ENCODE data around the gene DYRK4. TPM values are rescaled to one million over a fixed set of nuclear protein-coding genes. Genes with fewer than 3 reads are reported as not detected.

Gene DYRK4
- total RNA-seq, 2 donors from 2014 or later, result 10.9 to 16.6 TPM

GRCh38 chr12:4545195-4545594 is 16.8 kb upstream of the DYRK4 start:
- H3K4me1 ChIP-seq (ENCODE audit: control insufficient read depth, insufficient read depth, low read length), result no peaks in the 10 kb centered on the region
- 96 to 100% methylated on average over 1 of the region's 1 CpG for WGBS, 2 experiments (ENCODE audit: insufficient coverage in 1 of 2, insufficient read length in 1 of 2)
- H3K27me3 Mint-ChIP-seq (ENCODE audit: insufficient read depth), result no peaks in the 10 kb centered on the region
- no peak overlapping the region for H3K27ac Mint-ChIP-seq
- no peak overlapping the region for H3K4me3 ChIP-seq (ENCODE audit: low read length)
- no peak overlapping the region for H3K27ac ChIP-seq (ENCODE audit: low read depth, low read length)
- no peak overlapping the region for H3K4me3 Mint-ChIP-seq
- no peak for TF ChIP-seq CTCF (conservative IDR thresholded peaks at IDR 0.05)
- H3K9ac ChIP-seq (ENCODE audit: extremely low read depth, low read length, poor library complexity, severe bottlenecking), result no peak overlapping the region
- no peaks in the 10 kb centered on the region for H3K4me1 Mint-ChIP-seq
- no peaks in the 10 kb centered on the region for H3K9me3 ChIP-seq (ENCODE audit: control insufficient read depth, low read length)
- H3K36me3 ChIP-seq (ENCODE audit: control insufficient read depth, insufficient read depth, low read length), result peaks cover 54% of the 10 kb centered on the region
- no peaks in the 10 kb centered on the region for H3K9me3 Mint-ChIP-seq
- H3K36me3 Mint-ChIP-seq (ENCODE audit: low read depth), result peaks cover 41% of the 10 kb centered on the region
- no peaks in the 10 kb centered on the region for H3K27me3 ChIP-seq (ENCODE audit: control insufficient read depth, insufficient read depth, low read length, poor library complexity, severe bottlenecking)
- DNase-seq, result no peak

GRCh38 chr12:4552191-4552590 is 9.8 kb upstream of the DYRK4 start:
- Mint-ChIP-seq H3K36me3 (ENCODE audit: low read depth) (peaks cover 38% of the 10 kb centered on the region), H3K9me3 (no peaks in the 10 kb centered on the region)
- peaks cover 66% of the 10 kb centered on the region for H3K36me3 ChIP-seq (ENCODE audit: control insufficient read depth, insufficient read depth, low read length)

GRCh38 chr12:4553943-4554342 is 8.1 kb upstream of the DYRK4 start:
- peaks cover 34% of the 10 kb centered on the region for H3K36me3 Mint-ChIP-seq (ENCODE audit: low read depth)
- H3K27me3 Mint-ChIP-seq (ENCODE audit: insufficient read depth), result no peaks in the 10 kb centered on the region
- WGBS, 2 experiments (ENCODE audit: insufficient coverage in 1 of 2, insufficient read length in 1 of 2), result 94 to 96% methylated on average over 4 of the region's 4 CpGs

More at GRCh38 chr12:4552191-4552590, 9.8 kb upstream of the DYRK4 start:
- H3K4me3 Mint-ChIP-seq, result no peak overlapping the region
- H3K27me3 Mint-ChIP-seq (ENCODE audit: insufficient read depth), result no peaks in the 10 kb centered on the region
- Histone ChIP-seq H3K27ac (ENCODE audit: low read depth, low read length) (no peak overlapping the region), H3K9me3 (ENCODE audit: control insufficient read depth, low read length) (no peaks in the 10 kb centered on the region), H3K9ac (ENCODE audit: extremely low read depth, low read length, poor library complexity, severe bottlenecking) (no peak overlapping the region), H3K27me3 (ENCODE audit: control insufficient read depth, insufficient read depth, low read length, poor library complexity, severe bottlenecking) (no peaks in the 10 kb centered on the region), H3K4me1 (ENCODE audit: control insufficient read depth, insufficient read depth, low read length) (no peaks in the 10 kb centered on the region), H3K4me3 (ENCODE audit: low read length) (no peak overlapping the region)
- H3K27ac Mint-ChIP-seq, result no peak overlapping the region
- 94 to 100% methylated on average over 1 of the region's 1 CpG for WGBS, 2 experiments (ENCODE audit: insufficient coverage in 1 of 2, insufficient read length in 1 of 2)
- no peak for TF ChIP-seq CTCF (conservative IDR thresholded peaks at IDR 0.05)
- no peaks in the 10 kb centered on the region for H3K4me1 Mint-ChIP-seq
- DNase-seq, result no peak

More at GRCh38 chr12:4553943-4554342, 8.1 kb upstream of the DYRK4 start:
- Mint-ChIP-seq H3K27ac (no peak overlapping the region), H3K4me1 (no peaks in the 10 kb centered on the region), H3K9me3 (no peaks in the 10 kb centered on the region), H3K4me3 (no peak overlapping the region)
- no peak overlapping the region for H3K27ac ChIP-seq (ENCODE audit: low read depth, low read length)
- no peaks in the 10 kb centered on the region for H3K4me1 ChIP-seq (ENCODE audit: control insufficient read depth, insufficient read depth, low read length)
- H3K36me3 ChIP-seq (ENCODE audit: control insufficient read depth, insufficient read depth, low read length), result peaks cover 66% of the 10 kb centered on the region
- no peak for DNase-seq
- H3K4me3 ChIP-seq (ENCODE audit: low read length), result no peak overlapping the region
- no peaks in the 10 kb centered on the region for H3K9me3 ChIP-seq (ENCODE audit: control insufficient read depth, low read length)
- no peak overlapping the region for H3K9ac ChIP-seq (ENCODE audit: extremely low read depth, low read length, poor library complexity, severe bottlenecking)
- no peak for TF ChIP-seq CTCF (conservative IDR thresholded peaks at IDR 0.05)
- H3K27me3 ChIP-seq (ENCODE audit: control insufficient read depth, insufficient read depth, low read length, poor library complexity, severe bottlenecking), result no peaks in the 10 kb centered on the region

Data from endodermal cell (in vitro differentiated cells).